Thoracic aorta (tissue), 2 donors: Measurements from ENCODE around the gene FBXW11. TPM values are rescaled to one million over a fixed set of nuclear protein-coding genes. Genes with fewer than 3 reads are reported as not detected.

Experiments
- ATAC-seq: fragments of 150-250 bp; one replicate; pipeline ENCODE4 v1.8.0; 2017; ENCODE audit warnings: low read depth; ENCODE audit not compliant: insufficient number of reproducible peaks, low FRiP score
- DNase-seq: peaks from one replicate; pipeline ENCODE4 v3.0.0-alpha.2; 2020; ENCODE audit warnings: low spot score
- H3K27ac ChIP-seq, 2 donors: fragments of 200-600 bp; sonication (generic); 1 replicate in 1 of 2; 2 replicates in 1 of 2; pipeline ENCODE4 v1.5.1; 2016; ENCODE audit warnings: mild to moderate bottlenecking in 2 of 2, moderate library complexity in 2 of 2
- H3K27me3 ChIP-seq: fragments of 200-600 bp; sonication (generic); replicated peaks from 2 replicates; pipeline ENCODE4 v1.6.0; 2016; ENCODE audit warnings: mild to moderate bottlenecking; ENCODE audit not compliant: insufficient read depth
- H3K36me3 ChIP-seq: fragments of 200-600 bp; sonication (generic); one replicate; pipeline ENCODE4 v1.5.1; 2016
- H3K4me1 ChIP-seq, 2 donors: fragments of 200-600 bp; sonication (generic); 1 replicate in 1 of 2; 2 replicates in 1 of 2; pipeline versions ENCODE4 v1.5.1 to v1.6.0; 2016; ENCODE audit warnings: low read depth in 2 of 2, mild to moderate bottlenecking in 1 of 2; ENCODE audit not compliant: control insufficient read depth in 1 of 2
- H3K4me3 ChIP-seq: fragments of 200-600 bp; sonication (generic); 2 replicates; pipeline ENCODE4 v1.5.1; 2016; ENCODE audit warnings: mild to moderate bottlenecking
- H3K9me3 ChIP-seq: fragments of 200-600 bp; sonication (generic); 2 replicates; pipeline ENCODE4 v1.5.1; 2016
- CTCF ChIP-seq: fragments of 200-600 bp; sonication (generic); IDR thresholded peaks from one replicate; pipeline ENCODE4 v1.5.1; 2019; ENCODE audit warnings: antibody characterized with exemption
- total RNA-seq, 2 donors: library from RNA; depleted of rRNA; stranded (reverse); fragments of >200 nt; gene quantifications; one replicate each; pipeline versions ENCODE4 v1.1.0 to v1.2.3, GENCODE V29; 2016

The FBXW11 gene
- total RNA-seq, 2 donors from 2014 or later = 77.8 to 91.2 TPM

- no peak for TF ChIP-seq CTCF
- H3K9me3 ChIP-seq = peaks cover 4% of the 10 kb centered on the region
- H3K4me3 ChIP-seq = no peak overlapping the region
- no peak for ATAC-seq
- peaks cover 0 to 5% of the 10 kb centered on the region in 2 donors for H3K4me1 ChIP-seq
- H3K27ac ChIP-seq = no peak overlapping the region
- no peaks in the 10 kb centered on the region for H3K36me3 ChIP-seq
- no peak for DNase-seq
- H3K27me3 ChIP-seq = no peaks in the 10 kb centered on the region
These were observed 168.9 kb downstream of the FBXW11 start for GRCh38 chr5:171837522-171837921.

DNA sequence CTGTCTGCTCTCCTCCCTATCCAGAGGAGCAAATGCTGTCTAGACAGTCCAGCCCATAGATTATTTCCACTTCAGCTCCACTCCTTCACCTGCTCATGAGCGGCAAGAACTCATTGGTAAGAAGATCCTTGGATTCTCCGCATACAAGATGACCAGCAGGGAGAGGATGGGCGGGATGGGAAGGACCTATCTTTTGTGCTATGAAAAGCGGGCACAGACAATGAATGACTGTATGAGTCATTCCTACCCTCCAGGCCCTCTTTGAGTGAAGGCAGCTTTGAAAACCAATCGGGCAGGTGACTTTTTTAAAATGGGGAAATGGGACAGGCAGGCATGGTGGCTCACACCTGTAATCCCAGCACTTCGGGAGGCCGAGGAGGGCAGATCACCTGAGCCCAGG, 171.4 kb downstream of the FBXW11 start:
- Histone ChIP-seq H3K4me3 (no peak overlapping the region), H3K4me1 (no peaks in the 10 kb centered on the region), H3K27me3 (no peaks in the 10 kb centered on the region), H3K27ac (no peak overlapping the region), H3K9me3 (peaks cover 4% of the 10 kb centered on the region), H3K36me3 (no peaks in the 10 kb centered on the region)
- no peak for TF ChIP-seq CTCF
- DNase-seq = no peak
- no peak for ATAC-seq

GRCh38 chr5:171834461-171834860, 172.0 kb downstream of the FBXW11 start:
- H3K27me3 ChIP-seq = no peaks in the 10 kb centered on the region
- TF ChIP-seq CTCF = no peak
- H3K27ac ChIP-seq = no peak overlapping the region
- peaks cover 4% of the 10 kb centered on the region for H3K9me3 ChIP-seq
- no peak overlapping the region for H3K4me3 ChIP-seq
- no peaks in the 10 kb centered on the region for H3K4me1 ChIP-seq
- DNase-seq (no peak), ATAC-seq (no peak)
- no peaks in the 10 kb centered on the region for H3K36me3 ChIP-seq

- Histone ChIP-seq H3K9me3 (peaks cover 4% of the 10 kb centered on the region), H3K27ac (no peak overlapping the region), H3K4me1 (no peaks in the 10 kb centered on the region), H3K27me3 (no peaks in the 10 kb centered on the region), H3K36me3 (no peaks in the 10 kb centered on the region), H3K4me3 (no peak overlapping the region)
- no peak for TF ChIP-seq CTCF
- no peak for ATAC-seq
- no peak for DNase-seq
These were observed 173.7 kb downstream of the FBXW11 start for GRCh38 chr5:171832775-171833174.

DNA sequence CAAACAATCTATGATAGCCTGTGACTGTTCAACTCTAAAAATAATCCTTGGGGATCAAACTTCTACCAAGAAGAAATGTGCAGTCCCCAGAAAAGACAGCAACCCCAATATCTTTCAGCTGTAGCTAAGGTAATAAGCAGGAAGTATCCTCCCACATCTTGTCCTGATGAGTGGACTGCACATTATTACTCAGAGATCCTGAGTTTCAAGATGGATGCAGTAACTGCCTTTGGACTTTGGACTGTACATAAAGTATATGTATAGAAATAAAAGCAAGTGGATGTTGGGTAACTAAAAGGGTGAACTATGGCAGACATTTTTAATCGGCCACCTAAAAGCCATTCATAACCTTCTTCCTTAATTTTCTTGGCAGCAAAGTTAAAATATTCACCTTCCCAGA, 175.8 kb downstream of the FBXW11 start:
- H3K4me3 ChIP-seq = no peak overlapping the region
- H3K27me3 ChIP-seq = no peaks in the 10 kb centered on the region
- H3K9me3 ChIP-seq = peaks cover 4% of the 10 kb centered on the region
- DNase-seq (no peak), ATAC-seq (no peak)
- no peak for TF ChIP-seq CTCF
- H3K4me1 ChIP-seq = no peaks in the 10 kb centered on the region
- H3K36me3 ChIP-seq = no peaks in the 10 kb centered on the region
- H3K27ac ChIP-seq = no peak overlapping the region
